Stimulated activated CD8-positive, alpha-beta memory T cell treated with anti-CD3 and anti-CD28 coated beads, Interleukin-4, amount 100 ng/mL, for 24 hours (primary cell): ENCODE results near the gene PLCH1.

Experiments
- DNase-seq: peaks from one replicate; pipeline ENCODE4 v3.0.0-alpha.2; 2020; ENCODE audit warnings: low read depth

Gene PLCH1

GRCh38 chr3:155745795-155746550 is 1.1 kb upstream of the PLCH1 start:
- DNase-seq, result no peak

GRCh38 chr3:155744010-155744625 is 753 bp downstream of the PLCH1 start:
- DNase-seq, result peak; percentile 16

GRCh38 chr3:155743606-155744005 is 1.3 kb downstream of the PLCH1 start:
- DNase-seq, result no peak

- DNase-seq, result no peak
Observed at GRCh38 chr3:155742349-155742965, 2.4 kb downstream of the PLCH1 start.

- DNase-seq, result no peak
Observed at GRCh38 chr3:155741603-155742002, 3.3 kb downstream of the PLCH1 start.

GRCh38 chr3:155741101-155741500 is 3.8 kb downstream of the PLCH1 start:
- DNase-seq, result no peak

GRCh38 chr3:155739154-155739553 is 5.7 kb downstream of the PLCH1 start:
- no peak for DNase-seq

- DNase-seq, result no peak
Observed at GRCh38 chr3:155738580-155739076, 6.2 kb downstream of the PLCH1 start.

- DNase-seq, result no peak
Observed at GRCh38 chr3:155737844-155738460, 6.9 kb downstream of the PLCH1 start.

- no peak for DNase-seq
Observed at GRCh38 chr3:155736381-155736780, 8.5 kb downstream of the PLCH1 start.

GRCh38 chr3:155730843-155731242 is 14.0 kb downstream of the PLCH1 start:
- no peak for DNase-seq

- DNase-seq, result no peak
Observed at GRCh38 chr3:155727836-155728235, 17.0 kb downstream of the PLCH1 start.

- DNase-seq, result no peak
Observed at GRCh38 chr3:155714295-155714718, 30.6 kb downstream of the PLCH1 start.

GRCh38 chr3:155712008-155712407 is 32.9 kb downstream of the PLCH1 start:
- no peak for DNase-seq

- no peak for DNase-seq
Observed at GRCh38 chr3:155704771-155705559, 39.9 kb downstream of the PLCH1 start.

GRCh38 chr3:155704061-155704460 is 40.8 kb downstream of the PLCH1 start:
- DNase-seq, result no peak

GRCh38 chr3:155702745-155703591 is 41.9 kb downstream of the PLCH1 start:
- no peak for DNase-seq

GRCh38 chr3:155701882-155702465 is 42.9 kb downstream of the PLCH1 start:
- no peak for DNase-seq

- DNase-seq, result no peak
Observed at GRCh38 chr3:155697542-155697941, 47.3 kb downstream of the PLCH1 start.

- DNase-seq, result no peak
Observed at GRCh38 chr3:155690921-155691320, 54.0 kb downstream of the PLCH1 start.

GRCh38 chr3:155688481-155688880 is 56.4 kb downstream of the PLCH1 start:
- no peak for DNase-seq
